Uterus (tissue), 2 donors: ENCODE results near the gene GGA2.

Experiments used
- POLR2A ChIP-seq, 2 donors: fragments of 450-650 bp; IDR thresholded peaks; one replicate each; pipeline ENCODE4 v1.6.1; 2016; ENCODE audit warnings: antibody characterized with exemption in 2 of 2, mild to moderate bottlenecking in 1 of 2, moderate library complexity in 1 of 2
- TF ChIP-seq, protein P1 (sequence below), 4 experiments: fragments of 200-600 bp in 2 of 4; fragments of 450-650 bp in 2 of 4; sonication (generic) in 2 of 4; IDR thresholded peaks; one replicate each; pipeline ENCODE4 v1.5.1; 2016 to 2019; ENCODE audit warnings: antibody characterized with exemption in 4 of 4, mild to moderate bottlenecking in 2 of 4, moderate library complexity in 1 of 4

DNA sequence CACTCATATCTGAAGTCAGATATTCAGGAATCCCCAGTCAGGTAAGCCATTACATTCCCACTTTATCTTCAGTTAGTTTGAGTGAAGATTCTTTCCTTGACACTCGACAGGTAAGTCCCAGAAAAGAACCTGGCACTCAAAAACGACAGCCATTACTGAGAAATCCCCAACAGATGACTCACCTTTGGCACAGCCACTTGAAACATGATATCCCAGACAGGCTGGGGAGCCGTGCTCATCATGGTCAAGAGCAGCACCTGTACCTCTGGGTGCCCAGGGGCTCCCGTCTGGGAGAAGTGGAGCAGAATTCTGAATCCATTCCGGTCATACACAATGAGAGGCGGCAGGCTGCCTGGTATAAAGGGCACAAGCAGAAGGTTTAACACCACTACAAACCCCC is 40.5 kb downstream of the GGA2 start:
- TF ChIP-seq, protein P1, sequence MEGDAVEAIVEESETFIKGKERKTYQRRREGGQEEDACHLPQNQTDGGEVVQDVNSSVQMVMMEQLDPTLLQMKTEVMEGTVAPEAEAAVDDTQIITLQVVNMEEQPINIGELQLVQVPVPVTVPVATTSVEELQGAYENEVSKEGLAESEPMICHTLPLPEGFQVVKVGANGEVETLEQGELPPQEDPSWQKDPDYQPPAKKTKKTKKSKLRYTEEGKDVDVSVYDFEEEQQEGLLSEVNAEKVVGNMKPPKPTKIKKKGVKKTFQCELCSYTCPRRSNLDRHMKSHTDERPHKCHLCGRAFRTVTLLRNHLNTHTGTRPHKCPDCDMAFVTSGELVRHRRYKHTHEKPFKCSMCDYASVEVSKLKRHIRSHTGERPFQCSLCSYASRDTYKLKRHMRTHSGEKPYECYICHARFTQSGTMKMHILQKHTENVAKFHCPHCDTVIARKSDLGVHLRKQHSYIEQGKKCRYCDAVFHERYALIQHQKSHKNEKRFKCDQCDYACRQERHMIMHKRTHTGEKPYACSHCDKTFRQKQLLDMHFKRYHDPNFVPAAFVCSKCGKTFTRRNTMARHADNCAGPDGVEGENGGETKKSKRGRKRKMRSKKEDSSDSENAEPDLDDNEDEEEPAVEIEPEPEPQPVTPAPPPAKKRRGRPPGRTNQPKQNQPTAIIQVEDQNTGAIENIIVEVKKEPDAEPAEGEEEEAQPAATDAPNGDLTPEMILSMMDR (IDR thresholded peaks at IDR 0.05): no peak
- no peak for TF ChIP-seq POLR2A (IDR thresholded peaks at IDR 0.05)
